AML-193 (cell line): ENCODE data around the gene SBNO2.
"Not testable (repeated sequence)": the region's sequence is repeated elsewhere in the genome, so short reads cannot be mapped to it uniquely, and the experiment has no call there.

ENCODE experiments used
- DNase-seq, 2 experiments: peaks; one replicate each; lab custom pipeline; 2025; lab: John Stamatoyannopoulos, UW

The SBNO2 gene

DNA sequence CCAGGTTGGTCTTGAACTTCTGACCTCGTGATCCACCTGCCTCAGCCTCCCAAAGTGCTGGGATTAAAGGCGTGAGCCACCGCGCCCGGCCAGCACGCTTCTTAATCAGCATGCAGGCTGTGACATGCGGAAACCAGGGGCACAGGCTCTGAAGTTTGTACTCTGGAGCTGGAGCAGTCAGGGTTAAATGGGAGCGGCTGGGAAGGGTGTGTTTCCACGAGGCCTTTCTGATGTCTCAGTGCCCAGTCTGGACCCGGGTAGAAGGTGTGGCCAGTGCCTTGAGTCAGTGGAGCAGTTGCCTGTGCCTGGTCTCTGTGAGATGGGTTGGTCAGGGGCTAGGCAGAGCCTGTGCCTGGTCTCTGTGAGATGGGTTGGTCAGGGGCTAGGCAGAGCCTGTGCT, 34.8 kb upstream of the SBNO2 start:
- not testable (repeated sequence) for DNase-seq

- peak; percentile 30 to 44 for DNase-seq
Measured at GRCh38 chr19:1206864-1207450, 32.9 kb upstream of the SBNO2 start.

- no peak for DNase-seq
Measured at GRCh38 chr19:1206150-1206863, 32.2 kb upstream of the SBNO2 start.

DNA sequence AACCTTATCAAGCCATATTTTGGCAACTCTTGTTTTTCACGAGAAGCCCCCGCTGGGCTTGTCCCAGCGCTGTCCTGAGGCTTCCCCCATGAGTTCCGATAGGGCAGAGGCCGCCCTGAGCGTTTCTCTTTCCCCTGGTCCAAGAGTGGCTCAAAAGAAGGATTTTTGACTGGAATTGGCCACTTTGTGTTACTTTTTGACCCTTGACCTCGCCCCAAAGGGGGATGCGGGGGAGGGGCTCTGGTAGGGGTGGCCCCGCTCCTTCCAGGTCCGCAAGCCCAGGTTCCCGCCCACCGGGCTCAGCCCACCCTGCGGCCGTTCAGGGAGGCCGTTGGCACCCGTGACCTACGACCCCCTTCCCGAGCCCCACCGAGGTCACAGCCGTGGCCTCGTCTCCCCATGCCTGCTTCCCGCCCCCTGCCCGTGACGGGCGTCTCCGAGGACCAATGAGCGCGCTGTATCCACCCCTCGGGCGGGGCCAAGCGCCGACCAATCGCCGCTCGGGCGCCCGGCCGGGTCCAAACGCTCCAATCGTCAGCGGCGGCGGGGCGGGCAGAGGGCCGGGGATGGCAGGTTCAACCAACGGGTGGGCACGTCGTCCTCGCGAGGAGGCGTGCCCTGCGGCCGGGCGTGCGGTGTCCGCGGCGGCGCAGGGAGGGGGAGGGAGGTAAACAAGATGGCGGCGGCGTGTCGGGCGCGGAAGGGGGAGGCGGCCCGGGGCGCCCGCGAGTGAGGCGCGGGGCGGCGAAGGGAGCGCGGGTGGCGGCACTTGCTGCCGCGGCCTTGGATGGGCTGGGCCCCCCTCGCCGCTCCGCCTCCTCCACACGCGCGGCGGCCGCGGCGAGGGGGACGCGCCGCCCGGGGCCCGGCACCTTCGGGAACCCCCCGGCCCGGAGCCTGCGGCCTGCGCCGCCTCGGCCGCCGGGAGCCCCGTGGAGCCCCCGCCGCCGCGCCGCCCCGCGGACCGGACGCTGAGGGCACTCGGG, 31.3 kb upstream of the SBNO2 start, which contains the start of gene STK11:
STK11 (plus strand) TSS at position 665 of the 986 bp plus-strand sequence. CDS start 1,136 bp downstream, outside the sequence.
- DNase-seq, result peak; percentile 92 to 93

DNA sequence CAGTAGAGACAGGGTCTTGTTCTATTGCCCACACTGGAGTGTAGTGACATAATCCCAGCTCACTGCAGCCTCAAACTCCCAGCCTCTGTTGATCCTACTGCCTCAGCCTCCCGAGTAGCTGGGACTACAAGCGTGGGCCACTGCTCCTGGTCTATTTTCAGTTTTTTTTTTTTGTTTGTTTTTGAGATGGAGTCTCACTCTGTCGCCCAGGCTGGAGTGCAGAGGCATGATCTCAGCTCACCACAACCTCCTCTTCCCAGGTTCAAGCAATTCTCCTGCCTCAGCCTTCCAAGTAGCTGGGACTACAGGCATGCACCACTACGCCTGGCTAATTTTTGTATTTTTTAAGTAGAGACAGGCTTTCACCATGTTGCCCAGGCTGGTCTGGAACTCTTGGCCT, 26.5 kb upstream of the SBNO2 start:
- DNase-seq, result not testable (repeated sequence)

- no peak for DNase-seq
Measured at GRCh38 chr19:1199531-1199930, 25.5 kb upstream of the SBNO2 start.

- DNase-seq, result no peak
Measured at GRCh38 chr19:1189419-1189818, 15.4 kb upstream of the SBNO2 start.

DNA sequence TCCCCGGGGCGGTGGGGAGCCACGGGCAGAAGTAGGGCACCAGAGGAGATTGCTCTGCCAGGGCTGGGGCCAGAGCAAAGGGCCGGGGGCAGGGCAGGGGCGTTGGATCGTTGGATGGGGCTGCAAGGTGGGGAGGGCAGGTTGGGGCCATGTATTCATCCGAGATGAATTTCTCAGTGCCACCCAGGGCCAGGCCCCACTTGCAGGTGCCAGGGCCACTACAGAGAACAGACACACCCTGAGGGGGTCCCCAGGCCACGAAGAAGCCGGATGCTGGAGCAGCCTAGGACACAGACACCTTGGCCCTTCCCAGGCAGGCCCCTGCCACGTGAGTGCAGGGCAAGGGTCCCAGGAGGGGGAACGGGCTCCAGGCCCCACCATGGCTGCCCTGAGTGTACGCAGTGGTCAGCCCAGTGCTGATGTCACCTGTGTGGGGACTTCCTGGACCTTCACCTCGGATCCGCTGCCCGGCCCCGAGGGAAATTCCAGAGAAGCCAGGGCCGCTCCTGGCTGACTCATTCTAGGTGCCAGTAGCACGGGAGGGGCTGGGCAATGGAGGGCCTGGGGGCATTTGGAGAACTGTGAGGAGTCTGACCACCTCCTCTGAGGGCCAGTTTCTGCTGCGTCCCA, 9.6 kb upstream of the SBNO2 start:
- DNase-seq, result no peak

DNA sequence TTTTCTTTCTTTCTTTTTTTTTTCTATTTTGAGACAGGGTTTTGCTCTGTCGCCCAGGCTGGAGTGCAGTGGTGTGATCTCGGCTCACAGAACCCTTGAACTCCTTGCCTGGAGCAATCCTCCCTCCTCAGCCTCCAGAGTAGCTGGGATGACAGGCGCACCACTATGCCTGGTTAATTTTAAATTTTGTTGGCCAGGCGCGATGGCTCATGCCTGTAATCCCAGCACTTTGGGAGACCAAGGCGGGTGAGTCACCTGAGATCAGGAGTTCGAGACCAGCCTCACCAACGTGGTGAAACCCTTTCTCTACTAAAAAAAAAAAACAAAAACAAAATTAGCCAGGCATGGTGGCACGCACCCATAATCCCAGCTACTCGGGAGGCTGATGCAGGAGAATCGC, 8.7 kb upstream of the SBNO2 start:
- DNase-seq, result no peak

DNA sequence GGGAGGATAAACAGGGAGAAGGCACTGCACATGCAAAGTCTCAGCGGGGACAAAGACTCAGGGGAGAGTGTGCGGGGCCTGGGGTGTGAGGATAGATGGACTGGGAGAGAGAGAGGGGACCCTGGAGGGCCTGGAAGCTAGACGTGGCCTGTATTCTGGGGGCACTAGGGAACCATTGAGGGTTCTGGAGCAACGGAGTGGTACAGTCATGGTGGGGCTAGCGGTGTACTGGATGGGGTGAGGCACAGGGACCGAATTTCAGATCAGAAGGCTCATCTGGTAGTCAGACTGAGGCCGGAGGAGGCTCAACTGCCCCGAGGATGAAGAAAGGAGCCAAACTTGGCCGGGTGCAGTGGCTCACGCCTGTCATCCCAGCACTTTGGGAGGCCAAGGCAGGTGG, 8.0 kb upstream of the SBNO2 start:
- no peak for DNase-seq

DNA sequence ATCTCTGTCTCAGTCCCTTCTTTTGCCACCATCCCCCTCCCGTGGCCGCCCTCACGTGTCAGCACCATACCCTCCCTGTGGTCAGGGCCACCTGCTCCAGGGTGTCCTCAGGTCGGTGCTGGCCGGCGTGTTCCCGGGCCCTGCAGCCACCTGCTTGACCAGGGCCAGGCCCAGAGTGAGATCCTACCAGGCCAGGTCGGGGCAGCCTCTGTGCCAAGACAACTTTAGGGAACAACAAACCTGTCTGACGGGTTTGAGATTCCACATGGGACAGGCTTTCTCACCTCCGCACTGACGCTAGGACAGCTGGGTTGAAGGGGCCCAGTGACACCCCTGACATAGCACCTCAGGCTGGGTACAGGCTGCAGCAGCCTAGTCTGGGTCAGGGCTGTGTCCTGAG, 7.5 kb upstream of the SBNO2 start:
- DNase-seq, result no peak

GRCh38 chr19:1177322-1178114, 3.5 kb upstream of the SBNO2 start:
- DNase-seq, result peak; percentile 77 to 82

DNA sequence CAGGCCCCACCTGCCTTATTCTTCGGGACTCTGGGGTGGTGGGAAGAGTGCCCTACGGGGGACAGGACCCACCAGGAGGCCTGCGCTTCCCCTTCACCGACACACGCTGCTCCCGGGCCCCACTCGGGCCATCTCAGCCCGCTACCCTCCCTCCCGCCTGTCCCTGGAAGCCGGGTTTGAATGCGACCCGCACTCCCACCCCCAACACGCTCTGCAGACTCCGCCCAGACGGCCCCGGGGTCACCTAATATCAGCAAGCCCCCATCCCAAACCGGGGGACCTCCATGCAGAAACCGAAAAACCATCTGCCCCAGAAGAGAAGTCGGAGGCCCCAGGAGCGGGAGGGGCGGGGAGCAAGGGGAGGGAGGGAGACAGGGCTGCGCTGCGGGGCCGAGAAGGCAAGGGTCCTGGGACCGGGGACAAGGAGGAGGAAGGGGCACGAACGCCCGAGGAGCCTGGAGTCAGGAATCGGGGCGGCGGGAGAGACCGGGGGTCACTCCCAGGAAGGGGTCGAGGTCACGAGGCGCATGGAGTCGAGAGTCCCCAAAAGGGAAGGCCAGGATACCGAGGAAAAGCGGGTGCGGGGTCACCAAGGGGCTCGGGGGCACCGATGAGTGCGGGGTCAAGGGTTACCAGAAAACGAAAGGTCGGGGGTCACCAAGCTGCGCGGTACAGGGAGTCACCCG, 766 bp downstream of the SBNO2 start:
- DNase-seq, result no peak

DNA sequence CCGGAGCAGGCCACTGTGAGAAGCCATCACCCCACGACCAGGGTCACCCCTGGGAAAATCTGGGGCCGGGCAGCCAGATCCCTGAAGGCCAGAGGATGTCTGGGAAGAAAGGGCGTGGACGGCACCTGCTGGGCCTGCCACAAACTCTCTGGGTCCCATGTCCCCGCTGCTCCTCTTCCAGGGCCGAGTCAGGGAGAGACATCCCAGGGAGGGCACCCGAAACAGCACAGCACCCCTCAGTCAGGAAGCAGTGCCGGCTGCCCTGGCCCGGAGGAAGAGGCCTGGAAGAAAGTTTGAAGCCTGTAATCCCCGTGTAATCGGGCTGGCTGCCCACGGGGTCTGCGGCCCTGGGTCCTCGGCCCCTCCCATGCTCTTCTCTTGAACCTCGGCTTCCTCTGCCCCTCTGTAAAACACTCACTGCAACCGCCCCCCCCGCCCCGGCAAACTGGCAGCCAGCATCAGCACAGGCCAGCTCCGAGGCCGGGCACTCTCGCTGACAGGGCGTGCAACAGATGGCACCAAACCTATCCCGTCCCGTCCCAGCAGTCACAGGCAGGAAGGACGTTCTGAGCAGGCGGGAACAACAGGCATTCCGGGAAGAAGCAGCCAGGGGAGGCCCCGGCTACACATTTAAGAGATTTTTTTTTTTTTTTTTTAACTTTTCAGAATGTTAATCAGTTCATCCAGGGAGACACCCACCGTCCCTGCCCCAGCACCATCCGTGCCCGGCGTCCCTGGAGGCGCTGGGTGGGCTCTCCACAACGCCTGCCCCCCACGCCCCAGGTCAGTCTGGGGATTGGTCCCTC, 1.5 kb downstream of the SBNO2 start:
- DNase-seq, result peak in 1 of 2 experiments; percentile 3

DNA sequence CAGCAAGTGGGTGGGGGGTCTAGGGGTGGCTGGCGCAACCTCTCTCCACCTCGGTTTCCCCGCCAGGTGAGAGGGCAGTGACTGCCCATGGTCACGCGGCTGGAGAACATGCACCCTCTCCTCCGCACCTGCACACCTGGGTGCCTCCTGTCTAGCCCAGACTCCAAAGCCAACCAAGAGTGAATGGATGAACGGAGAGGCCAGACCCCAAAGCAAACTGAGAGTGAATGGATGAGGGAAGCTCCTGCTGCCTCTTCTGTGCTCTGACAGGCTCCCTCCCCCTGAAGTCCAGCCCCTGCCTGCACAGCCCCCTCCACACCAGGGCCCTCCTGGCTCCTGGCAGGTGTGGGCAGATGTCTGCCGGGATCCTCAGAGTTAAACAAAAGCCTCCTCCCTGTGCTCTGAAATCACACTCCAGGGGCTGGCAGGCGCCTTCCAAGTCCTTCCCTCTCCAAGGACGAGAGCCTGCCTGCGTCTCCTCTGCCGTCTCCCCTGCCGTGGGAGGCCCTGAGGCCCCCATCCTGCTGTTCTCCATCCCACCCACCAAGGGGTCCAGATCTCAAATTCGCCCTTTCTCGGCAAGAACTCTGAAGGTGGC, 2.2 kb downstream of the SBNO2 start:
- no peak for DNase-seq

GRCh38 chr19:1170938-1171754, 2.9 kb downstream of the SBNO2 start:
- DNase-seq, result no peak

GRCh38 chr19:1169921-1170885, 3.9 kb downstream of the SBNO2 start:
- DNase-seq, result no peak
